T-cell (primary cell): ENCODE measurements around the gene NKAIN2. TPM values are rescaled to one million over a fixed set of nuclear protein-coding genes. Genes with fewer than 3 reads are reported as not detected.

Experiments
- ATAC-seq, 4 experiments: fragments of 200-7000 bp in 3 of 4; fragments of 150-1000 bp in 1 of 4; cut with Tn5 transposase; replicated peaks in 1 of 4; 1 replicate in 3 of 4; 2 replicates in 1 of 4; pipeline ENCODE4 v1.10.0; 2021; ENCODE audit warnings: moderate library complexity in 3 of 4, mild to moderate bottlenecking in 2 of 4, moderate number of reproducible peaks in 1 of 4
- CTCF ChIA-PET, 2 donors: fragments of 300-600 bp; sonication (Branson Sonifier 250); formaldehyde crosslinking; loops; one replicate each; lab custom pipeline; 2022; ENCODE audit warnings: antibody characterized with exemption in 2 of 2; lab: Charles Lee
- POLR2A ChIA-PET, 2 donors: fragments of 300-600 bp; sonication (Branson Sonifier 250); formaldehyde crosslinking; loops; one replicate each; lab custom pipeline; 2022; ENCODE audit warnings: antibody characterized with exemption in 2 of 2; lab: Charles Lee
- DNase-seq, 35 experiments: peaks; one replicate each; pipeline versions ENCODE4 v3.0.0 to v3.0.0-alpha.2; 2013 to 2023
- H3K27ac ChIP-seq: one replicate; pipeline ENCODE4 v1.5.1; 2013; ENCODE audit warnings: low read length
- H3K27me3 ChIP-seq, 2 experiments: replicated peaks in 1 of 2; 1 replicate in 1 of 2; 2 replicates in 1 of 2; pipeline versions ENCODE4 v1.6.1 to v1.7.0; 2013; ENCODE audit warnings: low read length in 1 of 2, mixed read lengths in 1 of 2; ENCODE audit not compliant: control insufficient read depth in 2 of 2, insufficient read depth in 2 of 2; ENCODE audit errors: extremely low read depth in 1 of 2
- H3K36me3 ChIP-seq, 2 donors: 1 replicate in 1 of 2; 2 replicates in 1 of 2; pipeline versions ENCODE4 v1.6.1 to v1.7.0; 2013; ENCODE audit warnings: low read length in 1 of 2; ENCODE audit not compliant: control insufficient read depth in 2 of 2, insufficient read depth in 1 of 2; ENCODE audit errors: extremely low read depth in 1 of 2
- H3K4me1 ChIP-seq, 2 experiments: 1 replicate in 1 of 2; 2 replicates in 1 of 2; pipeline versions ENCODE4 v1.6.1 to v1.7.0; 2013; ENCODE audit warnings: low read length in 2 of 2, mixed read lengths in 1 of 2; ENCODE audit not compliant: insufficient read depth in 2 of 2, control insufficient read depth in 1 of 2; ENCODE audit errors: extremely low read depth in 1 of 2
- H3K4me3 ChIP-seq, 2 donors: 1 replicate in 1 of 2; 2 replicates in 1 of 2; pipeline versions ENCODE4 v1.5.1 to v1.7.0; 2013; ENCODE audit warnings: mild to moderate bottlenecking in 2 of 2, low read length in 1 of 2, moderate library complexity in 1 of 2; ENCODE audit not compliant: control insufficient read depth in 1 of 2; ENCODE audit errors: extremely low read depth in 1 of 2
- H3K9me3 ChIP-seq: 2 replicates; pipeline ENCODE4 v1.7.0; 2013
- H3K27ac Mint-ChIP-seq, 2 donors: one replicate each; pipeline ENCODE4 v1.8.0; 2020 to 2021; ENCODE audit warnings: mild to moderate bottlenecking in 2 of 2, mixed read lengths in 2 of 2
- H3K27me3 Mint-ChIP-seq, 2 donors: one replicate each; pipeline ENCODE4 v1.8.0; 2021 to 2022; ENCODE audit warnings: mixed read lengths in 2 of 2
- H3K36me3 Mint-ChIP-seq: one replicate; pipeline ENCODE4 v1.8.0; 2021; ENCODE audit warnings: mixed read lengths
- H3K4me1 Mint-ChIP-seq, 3 donors: one replicate each; pipeline ENCODE4 v1.8.0; 2020 to 2022; ENCODE audit warnings: mixed read lengths in 3 of 3, mild to moderate bottlenecking in 1 of 3
- H3K4me3 Mint-ChIP-seq, 3 donors: one replicate each; pipeline ENCODE4 v1.8.0; 2020 to 2022; ENCODE audit warnings: mild to moderate bottlenecking in 3 of 3, mixed read lengths in 3 of 3, moderate library complexity in 3 of 3
- H3K9me3 Mint-ChIP-seq, 3 donors: one replicate each; pipeline ENCODE4 v1.8.0; 2020 to 2022; ENCODE audit warnings: mixed read lengths in 3 of 3
- WGBS: methylation state at CpG from one replicate; pipeline ENCODE4 v1.1.5; 2013; ENCODE audit warnings: missing lambda C conversion rate; ENCODE audit not compliant: insufficient coverage; 5-methylcytosine and 5-hydroxymethylcytosine counted together
- total RNA-seq, 35 experiments: library from RNA in 6 of 35; stranded (reverse) in 6 of 35; fragments of 120-200 nt in 1 of 35; gene quantifications; one replicate each; pipeline versions ENCODE4 v1.2.1 to v1.2.4 and lab custom pipeline; 2013 to 2026

Gene NKAIN2
- total RNA-seq, 5 donors from 2014 or later (not counting 1 experiment from before 2014, with no cell fraction given) = 0.13 TPM; not detected in 4

DNA sequence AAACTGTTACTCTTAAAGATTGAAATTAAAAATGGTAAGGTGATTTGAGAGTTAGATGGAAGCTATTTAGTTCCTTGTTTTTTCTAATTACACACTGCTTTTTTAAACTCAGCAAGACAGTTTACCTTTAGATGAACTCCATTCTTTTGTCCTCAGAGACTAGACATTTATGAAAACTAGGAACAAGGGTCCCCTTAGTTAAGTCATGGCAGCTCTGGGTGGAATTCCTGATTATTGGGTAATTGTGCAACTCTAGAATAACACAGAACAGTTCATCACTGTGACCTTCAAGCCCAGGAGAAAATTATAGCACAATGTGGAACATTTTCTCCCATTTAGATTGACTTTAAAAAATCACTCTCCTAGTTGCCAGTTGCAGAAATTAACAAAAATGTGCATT lies 251.7 kb downstream of the NKAIN2 start:
- no peaks in the 10 kb centered on the region for H3K4me1 ChIP-seq
- Mint-ChIP-seq H3K4me3 (no peak overlapping the region), H3K4me1 (no peaks in the 10 kb centered on the region), H3K9me3 (peaks cover 5 to 6% (median 5%) of the 10 kb centered on the region in 3 donors), H3K27me3 (no peaks in the 10 kb centered on the region), H3K36me3 (no peaks in the 10 kb centered on the region), H3K27ac (no peak overlapping the region)
- ATAC-seq (no peak), DNase-seq (no peak)
- no peaks in the 10 kb centered on the region for H3K9me3 ChIP-seq
- H3K27me3 ChIP-seq = no peaks in the 10 kb centered on the region
- H3K4me3 ChIP-seq = no peak overlapping the region
- CTCF ChIA-PET = no interaction called here
- no peaks in the 10 kb centered on the region for H3K36me3 ChIP-seq
- H3K27ac ChIP-seq = no peak overlapping the region
- POLR2A ChIA-PET = no interaction called here

DNA sequence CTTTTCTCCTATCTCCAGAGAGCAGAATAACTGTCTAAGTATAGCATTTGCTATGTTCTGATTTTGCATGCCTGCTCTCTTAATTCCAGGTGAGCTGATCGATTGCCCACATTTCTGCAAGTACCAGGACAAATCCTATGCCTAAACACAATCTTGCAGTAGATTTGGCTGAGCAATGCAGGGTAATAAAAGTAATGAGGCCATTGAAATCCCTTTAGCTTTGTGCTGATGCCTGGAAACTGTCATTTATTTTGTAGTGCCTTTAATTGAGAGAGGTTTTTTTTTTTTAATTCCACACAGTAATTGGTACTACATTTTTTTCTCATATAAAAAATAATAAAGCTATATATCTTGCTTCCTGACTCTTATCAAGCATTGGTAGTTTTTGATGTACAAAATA lies 252.3 kb downstream of the NKAIN2 start:
- ChIA-PET CTCF (no interaction called here), POLR2A (no interaction called here)
- Histone ChIP-seq H3K9me3 (no peaks in the 10 kb centered on the region), H3K27ac (no peak overlapping the region), H3K4me1 (no peaks in the 10 kb centered on the region), H3K27me3 (no peaks in the 10 kb centered on the region), H3K4me3 (no peak overlapping the region), H3K36me3 (no peaks in the 10 kb centered on the region)
- H3K4me1 Mint-ChIP-seq = no peaks in the 10 kb centered on the region
- ATAC-seq (no peak), DNase-seq (no peak)
- no CpG with 5 or more reads among the region's 1 CpG for WGBS
- H3K27me3 Mint-ChIP-seq = no peaks in the 10 kb centered on the region
- H3K27ac Mint-ChIP-seq = no peak overlapping the region
- H3K9me3 Mint-ChIP-seq = peaks cover 5 to 6% (median 5%) of the 10 kb centered on the region in 3 donors
- no peak overlapping the region for H3K4me3 Mint-ChIP-seq
- no peaks in the 10 kb centered on the region for H3K36me3 Mint-ChIP-seq

DNA sequence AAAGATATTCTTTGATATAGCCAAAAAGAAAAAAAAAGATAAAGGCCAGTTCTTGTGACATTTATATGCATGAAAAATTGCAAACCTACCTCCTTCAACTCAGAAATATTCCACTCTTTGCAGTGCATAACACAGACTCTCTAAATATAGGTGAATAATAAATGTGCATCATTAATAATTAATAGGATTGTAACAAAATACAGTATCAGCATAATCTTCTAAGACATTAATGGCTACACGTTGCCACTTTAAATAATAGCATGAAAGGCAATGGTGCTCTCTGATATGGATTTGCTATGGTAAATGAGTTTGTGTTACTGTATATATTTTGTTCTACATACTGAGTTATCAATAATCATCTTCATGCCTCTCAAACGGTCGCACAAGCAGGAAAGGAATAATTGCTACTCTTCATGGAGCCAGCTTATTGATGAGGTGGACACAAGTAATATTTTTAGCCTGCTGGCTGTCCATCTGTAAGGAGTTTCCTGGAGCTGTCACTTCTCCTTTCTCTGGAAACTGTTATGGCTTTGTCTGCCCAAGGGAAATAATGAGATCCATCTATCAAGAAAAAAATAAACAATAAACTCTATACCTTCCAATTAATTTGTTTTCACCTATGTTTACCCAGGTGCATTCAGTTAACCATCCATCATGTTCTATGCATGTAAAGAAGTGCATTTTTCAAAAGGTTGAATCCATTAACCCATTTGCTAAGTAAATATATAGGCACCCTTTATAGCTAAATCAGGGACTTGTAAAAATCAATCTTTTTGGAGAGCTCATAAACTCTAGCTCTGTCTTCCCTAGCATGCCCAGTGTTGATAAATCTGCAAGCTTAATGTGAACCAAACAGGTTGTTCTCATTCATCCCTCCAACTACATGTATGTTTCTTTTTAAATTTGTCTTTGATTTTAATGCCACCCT lies 253.0 kb downstream of the NKAIN2 start:
- WGBS = no CpG with 5 or more reads among the region's 3 CpGs
- Mint-ChIP-seq H3K9me3 (peaks cover 5 to 6% (median 5%) of the 10 kb centered on the region in 3 donors), H3K4me1 (no peaks in the 10 kb centered on the region), H3K36me3 (no peaks in the 10 kb centered on the region), H3K27me3 (no peaks in the 10 kb centered on the region), H3K27ac (no peak overlapping the region), H3K4me3 (no peak overlapping the region)
- no peaks in the 10 kb centered on the region for H3K9me3 ChIP-seq
- CTCF ChIA-PET = no interaction called here
- no peak for ATAC-seq
- DNase-seq = no peak
- no peak overlapping the region for H3K4me3 ChIP-seq
- POLR2A ChIA-PET = no interaction called here
- no peaks in the 10 kb centered on the region for H3K36me3 ChIP-seq
- no peaks in the 10 kb centered on the region for H3K4me1 ChIP-seq
- no peak overlapping the region for H3K27ac ChIP-seq
- no peaks in the 10 kb centered on the region for H3K27me3 ChIP-seq

DNA sequence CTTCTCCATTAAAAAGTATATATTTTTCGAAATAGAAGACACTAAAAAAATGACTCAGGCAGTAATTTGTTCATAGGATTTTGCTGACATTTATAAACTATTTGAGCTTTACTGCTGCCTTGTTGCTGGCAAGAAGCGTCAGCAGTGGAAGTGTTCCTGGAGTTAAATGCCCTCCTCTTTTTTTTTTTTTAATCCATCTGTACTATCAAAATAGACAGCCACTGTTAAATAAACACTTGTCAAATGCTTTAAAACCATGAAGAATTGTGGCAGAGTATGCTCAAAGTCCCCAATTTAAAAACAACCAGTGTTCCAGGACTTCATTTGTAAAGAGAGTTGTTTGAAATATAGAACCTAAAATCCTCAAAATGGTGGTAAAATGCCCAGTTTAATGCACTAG lies 253.8 kb downstream of the NKAIN2 start:
- Mint-ChIP-seq H3K9me3 (peaks cover 3 to 6% (median 5%) of the 10 kb centered on the region in 3 donors), H3K27me3 (no peaks in the 10 kb centered on the region), H3K27ac (no peak overlapping the region), H3K36me3 (no peaks in the 10 kb centered on the region), H3K4me1 (no peaks in the 10 kb centered on the region), H3K4me3 (no peak overlapping the region)
- no peak for DNase-seq
- Histone ChIP-seq H3K4me3 (no peak overlapping the region), H3K9me3 (no peaks in the 10 kb centered on the region), H3K36me3 (no peaks in the 10 kb centered on the region), H3K27me3 (no peaks in the 10 kb centered on the region), H3K27ac (no peak overlapping the region), H3K4me1 (no peaks in the 10 kb centered on the region)
- no CpG with 5 or more reads among the region's 2 CpGs for WGBS
- POLR2A ChIA-PET = no interaction called here
- ATAC-seq = no peak
- CTCF ChIA-PET = no interaction called here

DNA sequence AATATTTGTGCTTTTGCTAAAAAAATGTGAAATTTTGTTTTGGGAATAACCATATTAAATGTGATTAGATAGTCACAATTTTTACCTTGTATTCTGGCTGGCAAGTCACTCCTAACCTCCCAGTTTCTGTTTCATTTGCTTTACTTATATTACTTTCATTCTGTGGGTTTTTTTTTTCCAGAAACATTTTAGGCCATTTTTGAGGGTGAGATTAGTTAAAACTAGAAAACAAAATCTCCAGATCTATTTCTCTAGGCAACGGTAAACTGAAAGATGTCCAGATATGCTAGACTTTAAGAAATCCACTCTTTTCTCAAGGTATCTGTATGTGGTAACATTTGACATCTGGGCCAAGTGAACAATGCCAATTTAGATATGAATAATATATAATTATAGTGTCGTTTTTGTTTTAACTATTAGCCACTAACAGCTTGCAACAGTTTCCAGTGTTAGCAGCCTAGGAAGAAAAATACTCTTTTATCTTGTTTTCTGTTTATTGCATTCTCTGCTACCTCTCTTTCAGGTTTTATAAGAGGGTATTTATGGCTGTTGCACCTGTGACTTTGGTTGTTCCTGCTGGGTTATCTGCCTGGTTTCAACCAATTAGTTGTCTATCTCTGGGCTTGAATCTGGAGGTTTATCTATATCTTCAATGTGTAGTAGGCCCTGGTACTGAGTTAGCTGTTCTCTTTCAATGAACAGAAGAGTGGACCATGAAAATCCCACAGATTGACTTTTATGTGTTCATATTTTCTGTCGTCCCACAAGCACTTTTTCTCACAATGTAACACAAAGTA lies 260.9 kb downstream of the NKAIN2 start:
- ChIA-PET POLR2A (no interaction called here), CTCF (no interaction called here)
- Mint-ChIP-seq H3K36me3 (no peaks in the 10 kb centered on the region), H3K27me3 (no peaks in the 10 kb centered on the region), H3K4me1 (no peaks in the 10 kb centered on the region), H3K27ac (no peak overlapping the region), H3K9me3 (peaks cover 0 to 8% (median 3%) of the 10 kb centered on the region in 3 donors), H3K4me3 (no peak overlapping the region)
- Histone ChIP-seq H3K4me1 (no peaks in the 10 kb centered on the region), H3K27me3 (no peaks in the 10 kb centered on the region), H3K27ac (no peak overlapping the region), H3K4me3 (no peak overlapping the region), H3K36me3 (no peaks in the 10 kb centered on the region), H3K9me3 (no peaks in the 10 kb centered on the region)
- ATAC-seq (no peak), DNase-seq (no peak)
- 67% methylated on average over 1 of the region's 3 CpGs for WGBS

DNA sequence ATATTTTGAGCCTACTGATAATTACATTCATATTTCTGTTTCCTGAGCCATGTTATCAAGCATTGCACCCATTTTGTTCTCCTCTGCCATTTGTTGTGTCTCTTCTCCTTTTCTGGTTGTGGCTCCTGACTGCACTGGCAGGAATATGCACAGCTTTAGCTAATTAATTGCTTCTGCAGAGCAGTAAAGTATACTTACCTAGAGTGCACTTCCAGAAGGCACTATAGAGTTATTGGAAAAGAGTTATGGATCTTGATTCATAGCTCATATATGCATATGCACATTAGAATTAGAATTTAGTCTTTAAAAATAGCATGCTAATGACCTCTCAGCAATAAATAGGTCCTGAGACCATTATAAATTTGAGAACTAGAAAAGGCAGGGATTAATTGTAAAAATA lies 262.6 kb downstream of the NKAIN2 start:
- Histone ChIP-seq H3K9me3 (no peaks in the 10 kb centered on the region), H3K36me3 (no peaks in the 10 kb centered on the region), H3K27ac (no peak overlapping the region), H3K4me3 (no peak overlapping the region), H3K27me3 (no peaks in the 10 kb centered on the region), H3K4me1 (no peaks in the 10 kb centered on the region)
- no peak overlapping the region for H3K27ac Mint-ChIP-seq
- no peaks in the 10 kb centered on the region for H3K4me1 Mint-ChIP-seq
- DNase-seq (no peak), ATAC-seq (no peak)
- CTCF ChIA-PET = interaction anchor here in 1 of 2 donors (0.6 kb wide), 1 partner anchor 8 kb away, joined by 3 read pairs; no protein-coding TSS in a partner anchor
- no peaks in the 10 kb centered on the region for H3K27me3 Mint-ChIP-seq
- no peaks in the 10 kb centered on the region for H3K36me3 Mint-ChIP-seq
- peaks cover 0 to 13% (median 7%) of the 10 kb centered on the region in 3 donors for H3K9me3 Mint-ChIP-seq
- no peak overlapping the region for H3K4me3 Mint-ChIP-seq
- POLR2A ChIA-PET = no interaction called here
